GM21723 (cell line): ENCODE data around the gene LCN12.

Experiments
- ATAC-seq: cut with Tn5 transposase; IDR thresholded peaks from one replicate; pipeline ENCODE4 v1.9.1; 2021; ENCODE audit warnings: mild to moderate bottlenecking, moderate library complexity; ENCODE audit not compliant: unreplicated experiment

The LCN12 gene

DNA sequence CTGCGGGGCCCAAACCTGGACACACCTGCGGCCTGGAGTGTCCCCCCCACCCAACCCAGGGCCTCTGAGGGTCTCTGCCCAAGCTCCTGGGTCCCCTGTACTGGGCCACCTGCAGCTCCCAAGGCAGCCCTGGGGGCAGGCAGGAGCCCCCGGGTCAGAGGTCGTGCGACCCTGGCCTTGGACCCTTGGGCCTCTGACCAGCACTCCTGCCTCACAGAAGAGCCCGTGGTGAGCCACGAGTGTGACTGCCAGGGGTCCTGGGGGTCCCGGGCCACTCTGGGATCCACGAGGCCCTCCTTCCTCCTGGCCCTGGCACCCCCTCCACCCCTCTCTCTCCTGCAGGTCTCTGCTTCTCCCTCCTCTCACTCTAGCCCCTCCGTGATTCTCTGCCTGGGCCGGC, 20.3 kb downstream of the LCN12 start:
- ATAC-seq, result no peak

DNA sequence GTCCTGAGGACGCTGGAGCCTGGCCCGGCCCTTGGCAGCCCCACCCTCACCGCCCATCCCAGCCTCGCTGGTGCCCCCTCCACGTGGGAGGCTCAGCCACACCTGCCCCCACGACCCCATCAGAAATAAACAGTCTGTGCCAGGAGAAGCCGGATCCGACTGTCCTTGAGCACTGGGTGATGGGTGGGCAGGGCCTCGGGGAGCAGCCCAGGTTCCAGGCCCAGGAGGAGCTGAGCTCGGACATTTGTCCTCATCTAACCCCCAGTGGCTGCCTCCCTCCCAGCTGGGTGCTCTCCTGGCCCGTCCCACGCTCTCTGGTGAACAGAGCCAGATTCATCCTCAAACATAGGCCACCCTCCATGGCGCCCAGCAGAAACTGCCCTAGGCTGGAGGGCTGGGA, 20.7 kb downstream of the LCN12 start:
- ATAC-seq, result no peak

DNA sequence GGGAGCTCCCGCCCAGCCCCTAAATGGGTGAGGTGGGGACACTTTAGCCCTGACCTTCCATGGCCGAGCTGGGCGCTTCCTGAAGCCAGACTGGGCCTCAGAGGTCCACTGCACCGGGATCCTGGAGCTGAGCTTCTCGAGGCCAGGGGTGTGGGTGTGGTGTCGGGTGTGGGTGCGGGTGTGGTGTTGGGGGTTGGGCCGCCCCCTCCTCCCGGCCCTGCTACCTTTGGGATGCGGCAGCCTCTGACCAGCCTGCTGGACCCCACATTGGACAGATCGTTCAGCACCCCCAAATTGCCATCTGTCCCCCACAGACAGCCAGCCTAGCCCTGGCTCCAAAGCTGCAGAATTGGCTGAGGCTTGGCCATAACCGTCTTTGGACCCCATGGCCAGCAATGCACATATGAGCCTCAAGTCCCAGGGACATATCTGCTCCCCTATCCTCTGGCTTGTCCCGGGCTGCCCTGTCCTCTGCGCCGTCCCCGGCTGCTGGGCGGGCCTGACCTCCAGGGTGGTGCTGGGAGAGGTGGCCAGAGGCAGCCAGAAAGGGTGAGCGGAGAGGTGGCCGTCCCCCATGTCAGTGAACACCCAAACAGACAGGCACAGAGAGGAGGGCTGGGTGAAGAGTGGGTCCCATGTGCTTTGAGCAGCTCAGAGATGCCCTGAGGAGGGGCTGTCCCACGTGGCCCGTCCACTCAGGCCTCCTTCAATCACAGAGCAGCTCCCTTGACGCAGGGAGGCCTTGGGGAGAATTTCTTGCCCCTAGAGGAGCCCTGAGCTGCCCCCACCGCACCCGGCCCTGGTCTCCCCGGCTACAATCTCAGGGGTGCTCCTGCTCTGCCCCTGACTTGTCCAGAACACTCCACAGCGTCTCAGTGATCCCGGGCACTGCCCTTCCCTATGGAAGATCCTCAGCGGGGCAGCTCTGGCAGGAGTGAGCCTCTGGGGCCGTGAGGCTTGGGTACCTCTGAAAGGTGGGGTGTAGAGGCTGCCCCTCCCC, 21.8 kb downstream of the LCN12 start:
- ATAC-seq, result no peak

DNA sequence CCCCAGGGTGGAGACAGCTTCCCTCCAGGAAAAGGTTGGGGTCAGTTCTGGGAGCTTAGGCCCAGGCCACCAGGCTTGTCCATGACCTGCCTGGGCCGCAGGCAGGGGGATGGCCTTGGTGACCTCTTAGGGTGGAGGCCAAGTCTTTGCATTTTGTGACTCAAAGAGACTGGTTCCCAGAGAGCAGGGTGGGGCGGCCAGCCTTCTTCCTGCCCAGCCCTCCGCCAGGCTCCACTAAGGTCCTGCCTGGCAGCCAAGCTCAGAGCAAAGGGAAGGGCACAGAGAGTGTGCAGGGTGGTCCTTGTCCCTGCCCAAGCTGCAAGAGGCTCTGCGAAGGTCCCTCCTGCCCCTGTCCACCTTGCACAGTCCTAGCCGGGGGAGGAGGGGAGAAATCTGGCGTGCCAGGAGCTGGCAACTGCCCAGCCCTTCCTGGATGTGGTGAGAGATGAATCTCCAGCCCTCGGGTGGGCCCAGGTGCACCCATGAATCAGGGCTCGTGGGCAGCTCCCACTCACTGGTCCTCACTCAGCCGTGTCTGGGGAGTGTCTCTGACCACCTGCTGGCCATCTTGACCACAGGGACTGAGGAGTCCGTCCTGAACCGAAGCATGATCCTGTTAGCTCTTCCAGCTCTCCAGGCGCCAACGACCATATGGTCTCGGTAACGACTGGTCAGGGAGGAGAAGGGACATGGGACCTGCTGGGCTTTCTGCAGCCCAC, 22.9 kb downstream of the LCN12 start:
- ATAC-seq, result no peak

DNA sequence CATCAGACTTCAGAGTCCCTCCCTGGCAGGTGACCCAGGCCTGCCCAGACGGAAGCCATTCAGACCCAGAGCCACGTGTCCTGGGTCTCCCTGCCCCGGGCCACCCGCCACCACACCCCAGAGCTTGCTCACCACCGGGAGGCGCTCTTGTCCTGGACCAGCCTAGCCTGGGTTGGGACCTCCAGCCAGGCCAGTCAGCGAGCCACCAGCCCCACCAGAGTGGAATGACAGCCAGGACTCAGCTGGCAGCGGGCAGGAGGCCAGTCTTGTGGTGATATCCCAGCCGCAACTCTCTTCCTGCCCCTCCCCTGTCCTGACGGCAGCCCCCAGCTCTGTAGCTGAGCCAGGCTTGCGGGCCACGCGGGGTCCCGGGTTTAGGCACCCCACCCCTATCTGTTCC, 23.6 kb downstream of the LCN12 start:
- ATAC-seq, result no peak

DNA sequence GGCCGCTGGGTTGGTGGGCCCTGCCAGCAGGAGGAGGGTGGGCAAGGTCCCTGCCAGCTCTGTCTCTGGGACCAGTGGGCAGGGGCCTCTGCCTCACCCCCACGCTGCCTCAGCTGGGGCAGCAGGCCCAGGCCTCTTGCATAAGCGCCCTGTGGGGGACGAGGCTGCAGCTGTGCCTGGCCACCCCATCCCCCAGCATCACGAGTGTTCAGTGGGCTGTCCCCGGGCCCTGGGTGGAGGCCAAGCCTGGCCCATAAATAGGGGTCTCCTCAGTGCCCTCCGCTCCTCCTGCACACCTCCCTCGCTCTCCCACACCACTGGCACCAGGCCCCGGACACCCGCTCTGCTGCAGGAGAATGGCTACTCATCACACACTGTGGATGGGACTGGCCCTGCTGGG, 25.1 kb downstream of the LCN12 start, which contains the start of gene PTGDS:
TSS of gene PTGDS (plus strand) at position 282 of the 400 bp plus-strand sequence. CDS start at position 357, 75 bp downstream.
- no peak for ATAC-seq

DNA sequence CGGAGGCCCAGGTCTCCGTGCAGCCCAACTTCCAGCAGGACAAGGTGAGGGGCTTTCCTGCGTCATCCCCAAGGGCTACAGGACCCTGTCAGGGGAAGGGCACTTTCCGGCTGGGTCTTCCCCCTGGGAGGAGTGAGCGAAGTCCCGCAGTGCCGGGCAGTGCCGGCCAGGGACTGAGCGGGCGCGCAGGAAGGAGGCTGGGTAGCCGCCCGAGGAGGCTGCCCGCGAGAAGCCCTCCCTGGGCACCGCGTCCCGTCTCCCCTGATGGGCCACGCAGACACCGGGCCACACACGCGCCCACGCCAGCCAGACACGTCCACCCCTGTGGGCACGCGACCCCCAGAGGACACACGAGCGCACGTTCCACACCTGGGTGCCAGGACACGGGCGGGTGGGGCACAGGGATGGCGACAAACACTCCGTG, 25.6 kb downstream of the LCN12 start:
- no peak for ATAC-seq

DNA sequence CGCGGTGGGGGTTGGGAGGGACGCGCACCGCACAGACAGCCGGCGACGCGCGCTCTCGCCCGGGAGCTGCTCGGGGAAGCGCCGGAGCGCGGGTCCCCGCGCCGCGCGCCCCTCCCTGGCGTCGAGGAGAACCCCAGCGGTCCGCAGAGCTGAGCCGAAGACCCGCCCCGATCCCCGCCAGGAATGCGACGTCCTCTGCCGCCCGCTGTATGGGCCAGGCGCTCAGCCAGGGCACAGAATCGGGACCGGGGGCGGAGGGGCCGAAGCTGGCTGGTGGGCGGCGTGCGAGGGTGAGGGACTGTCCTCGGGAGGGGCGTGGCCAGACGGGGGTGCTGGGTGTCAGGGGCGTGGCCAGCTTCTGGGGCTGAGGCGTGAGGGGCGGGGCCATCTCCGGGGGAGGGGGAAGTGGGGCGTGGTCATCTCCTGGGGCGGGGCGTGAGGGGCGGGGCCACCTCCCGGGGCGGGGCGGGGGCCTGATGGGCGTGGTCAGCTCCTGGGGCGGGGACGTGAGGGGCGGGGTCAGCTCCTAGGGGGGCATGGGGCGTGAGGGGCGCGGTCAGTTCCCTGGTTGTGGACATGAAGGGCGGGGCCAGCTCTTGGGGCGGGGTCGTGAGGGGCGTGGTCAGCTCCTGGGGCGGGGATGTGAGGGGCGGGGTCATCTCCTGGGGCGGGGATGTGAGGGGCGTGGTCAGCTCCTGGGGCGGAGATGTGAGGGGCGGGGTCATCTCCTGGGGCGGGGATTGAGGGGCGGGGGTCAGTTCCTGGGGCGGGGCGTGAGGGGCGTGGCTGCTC, 26.2 kb downstream of the LCN12 start:
- ATAC-seq, result no peak

DNA sequence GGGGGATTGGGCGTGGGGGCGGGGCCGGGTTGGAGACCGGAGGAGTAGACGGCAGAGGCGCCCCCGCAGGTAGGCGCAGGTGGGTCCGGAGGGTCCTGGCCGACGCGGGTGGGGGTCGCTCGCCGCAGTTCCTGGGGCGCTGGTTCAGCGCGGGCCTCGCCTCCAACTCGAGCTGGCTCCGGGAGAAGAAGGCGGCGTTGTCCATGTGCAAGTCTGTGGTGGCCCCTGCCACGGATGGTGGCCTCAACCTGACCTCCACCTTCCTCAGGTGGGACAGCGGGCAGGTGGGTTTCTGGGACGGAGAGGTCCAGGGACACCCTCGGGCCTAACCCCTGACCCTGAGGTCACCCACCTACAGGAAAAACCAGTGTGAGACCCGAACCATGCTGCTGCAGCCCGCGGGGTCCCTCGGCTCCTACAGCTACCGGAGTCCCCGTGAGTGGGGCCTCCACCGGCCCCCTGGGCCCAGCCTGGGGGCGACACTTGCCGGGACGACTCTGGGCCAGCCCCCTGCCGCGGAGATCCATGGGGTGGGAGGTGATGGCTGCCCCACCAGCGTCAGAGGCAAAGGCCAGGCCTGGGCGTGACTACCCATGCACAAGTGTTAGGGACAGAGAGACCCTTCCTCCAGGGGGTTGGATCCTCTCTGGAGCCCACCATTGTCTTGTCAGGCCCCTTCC, 26.9 kb downstream of the LCN12 start:
- ATAC-seq, result no peak

DNA sequence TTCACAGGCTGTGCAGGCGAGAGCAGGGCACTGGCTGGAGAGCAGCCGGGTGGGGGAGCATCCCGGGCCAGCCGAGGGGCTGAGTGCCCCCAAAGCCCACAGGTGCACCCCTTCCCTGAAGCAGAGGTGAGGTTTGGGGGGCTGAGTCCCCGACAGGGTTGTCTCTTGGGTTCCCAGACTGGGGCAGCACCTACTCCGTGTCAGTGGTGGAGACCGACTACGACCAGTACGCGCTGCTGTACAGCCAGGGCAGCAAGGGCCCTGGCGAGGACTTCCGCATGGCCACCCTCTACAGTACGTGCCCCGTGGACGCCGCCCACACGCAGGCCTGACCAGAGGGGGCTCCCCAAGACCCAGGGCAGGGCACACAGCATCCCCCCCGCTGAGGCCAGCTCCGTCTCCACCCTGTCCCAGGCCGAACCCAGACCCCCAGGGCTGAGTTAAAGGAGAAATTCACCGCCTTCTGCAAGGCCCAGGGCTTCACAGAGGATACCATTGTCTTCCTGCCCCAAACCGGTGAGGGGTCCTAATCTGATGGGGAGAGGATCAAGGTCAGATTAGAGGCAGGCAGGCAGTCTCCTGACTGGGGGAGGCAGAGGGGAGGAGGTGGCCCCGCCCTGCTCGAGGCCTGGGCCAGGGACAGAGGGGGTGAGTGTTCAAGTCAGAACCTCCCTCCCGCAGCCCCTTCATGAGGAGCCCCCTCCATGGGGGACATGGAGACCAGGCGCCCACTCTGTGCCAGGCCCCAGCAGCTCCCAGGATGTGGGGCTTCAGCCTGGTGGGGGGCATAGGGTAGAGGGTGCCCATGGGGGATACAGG, 27.9 kb downstream of the LCN12 start:
- ATAC-seq, result no peak

DNA sequence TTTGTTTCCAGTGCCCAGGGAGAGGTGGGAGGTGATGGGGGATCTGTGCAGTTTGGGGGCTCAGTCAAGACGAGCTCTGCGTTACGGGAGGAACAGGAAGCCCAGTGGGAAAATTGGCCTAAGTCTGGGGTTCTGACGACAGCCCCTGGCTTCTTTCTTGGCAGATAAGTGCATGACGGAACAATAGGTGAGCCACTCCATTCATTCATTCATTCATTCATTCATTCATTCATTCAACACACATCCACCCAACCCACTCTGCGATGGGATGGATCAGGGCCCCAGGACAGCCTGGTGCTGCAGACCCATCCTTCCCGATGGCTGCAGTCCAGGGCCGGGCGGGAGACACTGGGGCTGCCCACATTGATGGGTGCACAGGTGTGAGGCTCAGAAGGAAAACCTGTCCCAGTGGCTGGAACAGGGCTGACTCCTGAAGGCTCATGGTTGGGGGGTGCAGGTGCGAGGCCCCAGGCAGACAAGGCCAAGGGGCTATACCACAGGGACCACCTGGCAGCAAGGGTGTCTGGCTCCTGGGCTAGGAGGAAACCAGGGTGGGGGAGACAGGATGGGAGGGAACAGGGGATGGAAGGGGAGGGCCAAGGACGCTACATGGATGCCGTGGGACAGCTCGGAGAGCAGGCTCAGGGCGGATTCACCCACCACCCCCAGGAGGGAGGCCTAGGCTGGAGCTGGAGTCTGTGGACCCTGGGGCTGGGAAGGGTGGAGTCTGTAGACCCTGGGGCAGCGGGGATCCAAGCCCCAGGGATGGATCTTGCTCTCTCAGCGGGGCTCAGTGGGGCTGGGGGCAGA, 28.8 kb downstream of the LCN12 start:
- ATAC-seq, result no peak

DNA sequence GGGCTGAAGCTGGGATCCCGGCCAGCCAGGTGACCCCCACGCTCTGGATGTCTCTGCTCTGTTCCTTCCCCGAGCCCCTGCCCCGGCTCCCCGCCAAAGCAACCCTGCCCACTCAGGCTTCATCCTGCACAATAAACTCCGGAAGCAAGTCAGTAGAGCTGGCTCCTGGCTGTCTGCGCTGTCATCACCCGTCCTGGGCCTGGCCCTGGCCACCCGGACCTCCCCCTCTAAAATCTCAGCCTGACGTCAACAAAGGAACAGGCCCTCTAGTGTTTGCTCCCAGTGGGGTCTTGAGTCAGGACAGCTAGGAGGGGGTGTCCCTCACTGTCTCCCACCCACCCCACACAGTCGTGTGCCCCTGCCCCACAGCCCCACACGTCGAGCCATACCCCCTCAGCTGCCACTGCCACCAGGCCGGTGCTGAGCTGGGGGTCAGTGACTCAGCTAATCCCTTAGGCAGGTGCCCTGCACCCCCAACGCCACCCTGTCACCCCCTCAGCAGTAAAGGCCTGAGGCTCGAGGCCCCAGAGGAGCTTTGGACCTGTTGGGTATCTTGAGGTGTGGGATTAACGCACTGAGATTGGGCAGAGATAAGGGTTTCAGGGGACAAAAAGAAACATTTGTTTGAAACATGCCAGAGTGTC, 29.6 kb downstream of the LCN12 start:
- no peak for ATAC-seq

DNA sequence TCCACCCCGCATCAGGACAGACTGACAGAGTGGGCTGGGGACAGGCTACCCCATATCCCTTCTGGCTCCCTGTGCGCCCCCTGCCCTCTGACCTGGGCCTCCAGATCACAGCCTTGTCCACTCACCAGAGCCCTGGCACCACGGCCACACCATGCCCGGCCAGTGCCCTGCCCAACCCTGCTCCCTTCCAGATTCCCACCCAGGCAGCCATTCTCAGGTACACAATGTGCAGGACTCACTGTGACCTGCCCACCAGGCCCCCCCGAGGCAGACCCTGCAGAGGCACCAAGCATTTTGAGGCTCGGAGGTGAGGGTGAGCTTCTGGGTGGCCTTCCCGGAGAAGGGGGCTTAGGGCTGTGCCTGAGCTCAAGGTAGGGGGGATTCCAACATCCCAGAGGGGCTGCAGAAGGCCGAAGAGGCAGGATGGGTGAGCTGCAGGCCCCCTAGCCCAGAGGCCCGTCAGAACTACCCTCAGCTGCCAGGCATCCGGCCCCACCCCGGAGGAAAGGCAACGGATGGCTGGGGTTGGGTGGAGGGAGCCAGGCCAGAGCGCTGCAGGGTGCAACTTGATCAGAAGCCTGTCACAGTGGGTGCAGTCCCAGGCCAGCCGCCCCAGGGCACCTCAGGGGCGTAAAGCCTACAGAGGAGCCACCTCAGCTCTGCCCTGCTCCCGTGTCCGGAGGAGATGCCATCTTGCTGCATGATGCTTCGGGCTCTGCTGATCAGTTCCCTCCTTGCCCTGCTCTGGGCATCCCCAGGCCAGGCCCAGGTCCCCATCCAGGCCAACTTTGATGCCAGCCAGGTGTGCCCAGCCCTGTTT, 30.4 kb downstream of the LCN12 start, which contains the start of gene LCNL1:
TSS of gene LCNL1 (plus strand) at position 762 of the 820 bp plus-strand sequence. CDS start 594 bp downstream, outside the sequence.
- no peak for ATAC-seq

DNA sequence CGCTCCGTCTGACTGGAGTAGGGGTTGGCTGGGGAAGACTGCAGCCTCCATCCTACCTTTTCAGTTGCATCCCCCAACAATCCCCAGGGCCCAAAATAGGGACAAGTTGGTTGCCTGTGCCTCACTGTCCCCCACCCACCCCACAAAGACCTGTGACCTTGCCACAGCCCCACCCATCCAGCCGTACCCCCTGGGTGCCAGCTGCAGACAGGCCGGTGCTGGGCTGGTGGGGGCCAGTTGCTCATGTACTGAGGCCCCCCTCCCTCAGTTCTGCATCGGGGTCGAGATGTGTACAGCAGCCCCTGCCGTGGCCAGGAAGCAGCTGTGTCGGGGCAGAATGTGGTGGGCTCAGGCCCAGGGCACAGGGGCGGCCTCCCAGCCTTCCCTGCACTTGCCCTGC, 31.1 kb downstream of the LCN12 start:
- ATAC-seq, result no peak

DNA sequence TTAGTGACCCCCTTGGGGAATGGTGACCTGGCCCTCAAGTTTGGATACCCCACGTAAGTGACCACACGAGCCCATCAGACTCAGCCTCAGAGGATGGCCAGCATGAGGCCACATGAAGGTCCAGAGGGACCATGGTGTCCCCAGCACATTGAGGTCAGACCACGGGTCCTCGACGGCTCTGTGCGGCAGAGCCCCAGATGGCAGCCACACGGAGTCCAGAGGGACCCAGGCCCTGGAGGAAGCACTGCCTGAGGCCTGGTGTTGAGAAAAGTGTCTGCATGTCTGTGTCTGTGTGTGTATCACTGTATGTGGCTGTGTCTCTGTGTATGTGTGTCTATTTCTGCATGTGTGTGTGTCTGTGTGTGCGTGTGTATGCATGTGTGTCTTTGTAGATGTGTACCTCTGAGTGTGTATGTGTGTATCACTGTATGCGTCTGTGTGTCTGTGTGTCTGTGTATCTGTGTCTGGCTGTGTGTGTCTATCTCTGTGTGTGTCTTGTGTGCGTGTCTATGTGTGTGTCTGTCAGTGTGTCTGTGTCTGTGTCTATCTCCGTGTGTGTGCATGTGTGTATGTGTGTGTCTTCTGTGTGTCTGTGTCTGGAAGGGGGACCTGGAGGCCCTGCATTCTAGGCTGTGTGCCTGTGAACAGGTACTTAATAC, 31.7 kb downstream of the LCN12 start:
- ATAC-seq, result no peak

DNA sequence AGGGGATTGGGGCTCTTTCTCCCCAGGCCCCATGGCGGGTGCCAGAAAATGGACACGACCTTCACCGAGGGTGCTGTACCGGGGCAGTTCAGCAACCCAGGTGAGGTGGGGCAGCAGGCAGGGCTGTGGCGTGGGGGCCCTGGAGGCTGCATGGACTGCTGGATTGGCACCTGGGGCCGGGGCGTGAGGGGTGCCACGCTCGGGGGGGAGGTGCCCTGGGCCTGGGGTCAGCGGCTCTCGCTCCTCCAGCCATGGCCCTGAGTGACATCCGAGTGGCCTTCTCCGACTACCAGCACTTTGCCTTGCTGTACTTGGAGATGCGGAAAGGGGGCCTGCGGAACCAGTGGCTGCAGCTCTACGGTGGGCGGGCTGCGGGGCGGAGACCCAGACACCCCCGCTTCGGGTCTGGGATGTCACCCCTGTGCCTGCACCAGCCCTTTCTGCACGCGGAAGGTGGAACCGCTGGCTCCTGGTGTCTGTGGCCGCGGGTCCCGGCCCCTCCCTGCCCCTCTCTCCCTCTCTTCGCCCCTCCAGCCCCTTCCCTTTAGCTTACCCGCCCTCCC, 32.5 kb downstream of the LCN12 start:
- ATAC-seq, result no peak
